GM21447 (cell line): ENCODE data around the gene CLDN34.
A peak's percentile ranks its signal among the peaks of the same experiment; 100 is the strongest.

Source experiments
- ATAC-seq: cut with Tn5 transposase; IDR thresholded peaks from one replicate; pipeline ENCODE4 v1.9.1; 2021; ENCODE audit not compliant: unreplicated experiment

Gene CLDN34

GRCh38 chrX:9980401-9980800, 13.2 kb downstream of the CLDN34 start:
- ATAC-seq: no peak

DNA sequence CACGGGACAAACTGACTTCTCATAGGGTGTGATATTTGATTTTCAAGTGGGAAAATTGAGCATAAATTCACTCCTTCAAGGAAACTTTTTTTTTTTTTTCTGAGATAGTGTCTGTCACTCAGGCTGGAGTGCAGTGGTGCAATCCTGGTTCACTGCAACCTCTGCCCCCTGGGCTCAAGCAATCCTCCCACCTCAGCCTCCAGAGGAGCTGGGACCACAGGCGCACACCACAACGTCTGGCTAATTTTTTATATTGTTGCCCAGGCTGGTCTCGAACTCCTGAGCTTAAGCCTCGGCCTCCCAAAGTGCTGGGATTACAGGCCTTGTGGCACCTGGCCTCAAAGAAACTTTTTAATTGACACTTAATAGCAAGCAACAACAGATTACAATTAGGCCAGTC, 13.8 kb downstream of the CLDN34 start:
- no peak for ATAC-seq

- ATAC-seq: no peak
Observed at GRCh38 chrX:9983441-9983840, 16.3 kb downstream of the CLDN34 start.

- ATAC-seq: no peak
Observed at GRCh38 chrX:9983846-9984245, 16.7 kb downstream of the CLDN34 start.

GRCh38 chrX:9988762-9989161, 21.6 kb downstream of the CLDN34 start:
- no peak for ATAC-seq

GRCh38 chrX:9992061-9992460, 24.9 kb downstream of the CLDN34 start:
- no peak for ATAC-seq

- ATAC-seq: no peak
Observed at GRCh38 chrX:9992724-9993123, 25.6 kb downstream of the CLDN34 start.

- ATAC-seq: peak; percentile 69
Observed at GRCh38 chrX:9995855-9996339, 28.7 kb downstream of the CLDN34 start.

- ATAC-seq: no peak
Observed at GRCh38 chrX:9997041-9997440, 29.9 kb downstream of the CLDN34 start.

DNA sequence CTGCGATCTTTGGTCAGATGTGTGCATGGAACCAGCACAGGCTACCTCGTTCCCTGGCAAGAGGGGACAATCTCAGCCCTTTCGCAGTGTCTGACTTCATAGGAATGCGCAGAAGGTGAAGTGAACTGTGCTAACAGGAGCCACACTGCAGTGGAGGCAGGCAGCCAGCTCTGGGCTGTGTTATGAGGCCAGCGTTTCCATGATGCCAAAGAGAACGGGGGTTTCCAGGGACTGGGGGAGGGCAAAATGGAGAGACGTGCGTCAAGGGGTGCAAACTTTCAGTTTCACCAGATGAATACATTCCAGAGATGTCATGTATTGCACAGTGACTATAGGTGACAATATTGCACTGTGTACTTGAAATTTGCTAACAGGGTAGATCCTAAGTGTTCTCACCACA, 30.4 kb downstream of the CLDN34 start:
- peak; percentile 60 for ATAC-seq

DNA sequence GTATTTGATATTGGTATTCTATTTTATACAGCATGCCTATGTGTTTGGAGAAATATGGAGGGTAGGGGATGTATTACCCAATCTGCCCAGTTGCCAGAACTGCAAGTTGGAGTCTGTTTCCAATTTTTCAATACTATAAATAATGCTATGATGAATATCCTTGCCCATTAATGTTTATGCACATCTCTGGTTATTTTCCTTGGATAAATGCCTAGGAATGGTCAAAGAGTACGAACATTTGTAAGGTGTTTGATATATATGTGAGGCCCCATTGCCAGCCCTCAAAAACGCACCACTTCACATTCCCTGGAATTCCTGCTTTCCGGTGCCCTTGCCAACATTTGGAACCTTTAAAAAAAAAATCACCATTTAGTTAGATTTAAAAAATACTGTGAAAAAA, 34.3 kb downstream of the CLDN34 start:
- ATAC-seq: no peak

GRCh38 chrX:10004832-10005475, 37.8 kb downstream of the CLDN34 start:
- no peak for ATAC-seq

- ATAC-seq: no peak
Observed at GRCh38 chrX:10006086-10006485, 38.9 kb downstream of the CLDN34 start.

DNA sequence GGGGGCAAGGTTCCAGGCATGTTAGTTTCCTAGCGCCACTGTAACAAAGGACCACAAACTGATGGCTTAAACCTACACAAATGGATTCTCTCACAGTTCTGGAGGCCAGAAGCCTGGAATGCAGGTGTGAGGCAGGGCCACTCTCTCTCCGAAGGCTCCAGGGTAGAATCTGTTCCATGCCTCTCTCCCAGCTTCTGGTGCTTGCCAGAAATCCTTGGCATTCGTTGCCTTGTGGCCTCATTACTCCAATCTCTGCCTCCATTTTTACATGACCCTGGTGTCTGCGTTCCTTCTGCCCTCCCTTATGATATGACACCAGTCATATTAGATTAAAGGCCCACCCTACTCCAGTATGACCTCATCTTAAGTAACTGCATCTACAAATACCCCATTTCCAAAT, 39.6 kb downstream of the CLDN34 start:
- no peak for ATAC-seq

DNA sequence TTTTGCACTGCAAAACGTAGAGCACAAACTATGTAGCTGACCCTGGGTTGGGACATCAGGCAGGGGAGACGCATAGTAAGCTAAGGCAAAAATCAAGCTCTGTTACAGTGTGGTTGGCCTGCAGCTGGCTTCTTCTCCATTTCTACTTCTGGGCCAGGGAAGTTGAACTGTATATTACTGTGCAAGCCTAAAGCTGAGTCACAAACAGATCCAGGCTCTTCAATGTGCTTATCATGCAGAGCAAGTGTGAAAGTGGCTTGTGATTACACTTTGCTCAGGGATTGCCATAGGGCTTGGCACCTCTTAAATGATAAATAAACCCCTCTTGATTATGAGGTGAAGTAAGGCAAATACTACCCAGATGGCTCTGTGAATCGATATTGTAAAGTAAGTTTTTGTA, 40.5 kb downstream of the CLDN34 start:
- ATAC-seq: no peak

DNA sequence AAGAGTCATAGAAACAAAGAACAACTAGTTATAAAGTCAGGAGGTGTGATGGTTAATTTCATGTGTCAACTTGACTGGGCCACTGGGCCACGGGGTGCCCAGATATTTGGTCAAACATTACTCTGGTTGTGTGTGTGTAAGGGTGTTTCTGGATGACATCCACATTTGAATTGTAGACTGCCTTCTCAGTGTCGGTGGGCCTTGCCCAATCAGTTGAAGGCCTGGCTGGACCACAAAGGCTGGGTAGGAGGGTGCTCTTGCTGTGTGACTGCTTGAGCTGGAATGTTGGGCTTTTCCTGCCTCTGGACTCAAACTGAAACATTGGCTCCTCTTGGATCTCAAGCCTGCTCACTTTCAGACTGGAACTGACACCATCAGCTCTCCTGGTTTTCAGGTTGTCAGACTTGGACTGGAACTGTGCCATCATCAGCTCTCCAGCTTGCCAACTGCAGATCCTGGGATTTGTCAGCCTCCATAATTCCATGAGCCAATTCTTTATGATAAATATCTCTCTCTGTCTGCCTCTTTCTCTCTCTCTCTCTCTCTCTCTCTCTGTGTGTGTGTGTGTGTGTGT, 41.4 kb downstream of the CLDN34 start:
- ATAC-seq: no peak

GRCh38 chrX:10009741-10010140, 42.6 kb downstream of the CLDN34 start:
- ATAC-seq: no peak

GRCh38 chrX:10010686-10011085, 43.5 kb downstream of the CLDN34 start:
- no peak for ATAC-seq

- ATAC-seq: no peak
Observed at GRCh38 chrX:10011261-10011931, 44.2 kb downstream of the CLDN34 start.

DNA sequence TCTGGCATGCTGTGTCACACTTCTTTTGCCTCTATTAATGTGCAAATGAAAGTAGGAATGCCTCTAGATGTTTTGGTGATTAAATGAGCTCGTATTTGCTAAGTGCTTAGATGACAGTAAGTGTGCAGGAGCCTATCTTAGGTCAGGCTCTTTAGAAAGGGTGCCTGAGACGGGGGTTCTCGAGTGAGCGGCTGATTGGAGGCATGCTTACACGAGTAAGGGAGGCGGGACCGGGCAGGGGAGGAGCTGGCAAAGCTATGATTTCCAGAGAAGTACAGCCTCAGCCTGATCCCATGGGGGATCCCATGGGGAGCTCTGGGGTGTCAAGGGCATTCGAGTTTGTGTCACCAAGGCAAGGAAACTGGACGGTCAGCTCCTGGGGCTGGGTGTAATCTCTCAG, 44.8 kb downstream of the CLDN34 start:
- ATAC-seq: no peak

DNA sequence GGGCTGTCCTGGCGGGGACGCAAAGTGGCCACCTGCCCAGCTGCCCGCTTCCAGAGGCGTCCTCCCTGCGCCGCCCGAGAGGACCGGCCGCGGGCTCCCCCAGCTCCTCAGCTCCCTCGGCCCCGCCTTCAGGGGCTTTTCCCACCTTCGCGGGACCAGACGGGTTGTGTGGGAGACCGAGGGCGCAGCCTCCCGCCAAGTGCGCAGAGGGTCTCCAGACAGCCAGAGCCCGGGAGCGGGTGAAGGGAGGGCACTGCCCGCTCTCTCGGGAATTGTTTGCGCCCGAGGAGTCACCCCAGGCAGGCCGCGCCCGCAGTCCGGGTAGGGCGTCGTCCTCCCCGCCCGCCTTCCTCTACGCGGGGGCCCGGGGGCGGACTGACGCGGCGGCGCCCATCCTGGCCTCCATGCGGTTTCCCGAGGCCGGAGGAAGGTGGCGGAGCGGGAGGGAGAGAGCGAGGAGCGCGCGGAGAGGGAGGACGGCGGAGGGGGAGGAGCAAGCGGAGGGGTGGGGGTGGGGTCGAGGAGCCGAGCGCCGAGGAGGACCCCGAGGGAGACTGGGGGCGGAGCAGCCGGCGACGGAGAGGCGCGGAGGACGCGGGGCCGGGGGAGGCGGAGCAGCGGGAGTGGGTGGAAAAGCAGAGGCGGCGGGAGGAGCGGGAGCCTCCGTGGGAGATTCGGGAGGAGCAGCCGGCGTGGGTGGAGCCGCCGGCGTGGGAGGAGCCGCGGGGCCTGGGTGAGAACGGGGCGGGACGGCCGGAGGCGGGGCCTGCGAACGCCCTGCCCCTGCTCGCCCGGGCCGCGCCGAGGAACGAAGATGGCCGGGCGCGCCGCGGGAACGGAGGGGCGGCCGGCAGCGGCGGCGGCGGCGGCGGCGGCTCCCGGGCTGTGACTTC, 47.5 kb downstream of the CLDN34 start:
- peak; percentile 89 for ATAC-seq
